HFFc6 (cell line): ENCODE results near the gene RIMBP3B. TPM values are rescaled to one million over a fixed set of nuclear protein-coding genes. Genes with fewer than 3 reads are reported as not detected.
"Not testable (repeated sequence)": the region's sequence is repeated elsewhere in the genome, so short reads cannot be mapped to it uniquely, and the experiment has no call there.

Source experiments
- DNase-seq: peaks from one replicate; pipeline ENCODE4 v3.0.0-alpha.2; 2018
- H3K27ac Mint-ChIP-seq: 2 replicates; pipeline ENCODE4 v1.8.0; 2020; ENCODE audit warnings: mild to moderate bottlenecking, mixed read lengths
- H3K27me3 Mint-ChIP-seq: 2 replicates; pipeline ENCODE4 v1.8.0; 2021; ENCODE audit warnings: mild to moderate bottlenecking, moderate library complexity, mixed read lengths; ENCODE audit not compliant: insufficient read depth
- H3K36me3 Mint-ChIP-seq: 2 replicates; pipeline ENCODE4 v1.8.0; 2021; ENCODE audit warnings: low read depth, mixed read lengths
- H3K4me1 Mint-ChIP-seq: 2 replicates; pipeline ENCODE4 v1.8.0; 2020; ENCODE audit warnings: low read depth, mixed read lengths
- H3K4me3 Mint-ChIP-seq: 2 replicates; pipeline ENCODE4 v1.8.0; 2020; ENCODE audit warnings: mild to moderate bottlenecking, moderate library complexity, mixed read lengths
- H3K9me3 Mint-ChIP-seq: 2 replicates; pipeline ENCODE4 v1.8.0; 2020; ENCODE audit warnings: mild to moderate bottlenecking, mixed read lengths
- total RNA-seq, 6 experiments: library from RNA; stranded (reverse); fragmentation: NEBNext Ultra II Directional; extraction: Animal tissue kit (Norgen Biotek cat#: 25700); gene quantifications; 2 replicates in 1 of 6; 3 replicates in 5 of 6; pipeline ENCODE4 v1.2.3, GENCODE V29; 2021

Gene RIMBP3B
- total RNA-seq, 6 experiments from 2014 or later: 0.17 to 0.43 (median 0.33) TPM

GRCh38 chr22:21389480-21389879, 5.9 kb downstream of the RIMBP3B start:
- H3K4me1 Mint-ChIP-seq, H3K36me3 Mint-ChIP-seq, H3K9me3 Mint-ChIP-seq, H3K4me3 Mint-ChIP-seq, DNase-seq, H3K27me3 Mint-ChIP-seq, H3K27ac Mint-ChIP-seq: not testable (repeated sequence)

- H3K27ac Mint-ChIP-seq, H3K4me1 Mint-ChIP-seq, DNase-seq, H3K9me3 Mint-ChIP-seq, H3K36me3 Mint-ChIP-seq, H3K27me3 Mint-ChIP-seq, H3K4me3 Mint-ChIP-seq: not testable (repeated sequence)
These were observed 6.5 kb downstream of the RIMBP3B start for GRCh38 chr22:21390013-21390412.

GRCh38 chr22:21394613-21395012, 11.1 kb downstream of the RIMBP3B start:
- H3K9me3 Mint-ChIP-seq, H3K36me3 Mint-ChIP-seq, H3K27me3 Mint-ChIP-seq, H3K4me1 Mint-ChIP-seq, H3K4me3 Mint-ChIP-seq, DNase-seq, H3K27ac Mint-ChIP-seq: not testable (repeated sequence)

GRCh38 chr22:21401197-21401969, 17.8 kb downstream of the RIMBP3B start:
- H3K36me3 Mint-ChIP-seq, DNase-seq, H3K4me3 Mint-ChIP-seq, H3K27me3 Mint-ChIP-seq, H3K4me1 Mint-ChIP-seq, H3K27ac Mint-ChIP-seq, H3K9me3 Mint-ChIP-seq: not testable (repeated sequence)

GRCh38 chr22:21402763-21403314, 19.3 kb downstream of the RIMBP3B start:
- not testable (repeated sequence) for H3K4me1 Mint-ChIP-seq, H3K36me3 Mint-ChIP-seq, H3K4me3 Mint-ChIP-seq, H3K27me3 Mint-ChIP-seq, H3K9me3 Mint-ChIP-seq, DNase-seq, H3K27ac Mint-ChIP-seq

- H3K9me3 Mint-ChIP-seq, H3K27me3 Mint-ChIP-seq, DNase-seq, H3K27ac Mint-ChIP-seq, H3K4me1 Mint-ChIP-seq, H3K4me3 Mint-ChIP-seq, H3K36me3 Mint-ChIP-seq: not testable (repeated sequence)
These were observed 23.6 kb downstream of the RIMBP3B start for GRCh38 chr22:21407139-21407538.

- DNase-seq, H3K4me3 Mint-ChIP-seq, H3K36me3 Mint-ChIP-seq, H3K9me3 Mint-ChIP-seq, H3K27me3 Mint-ChIP-seq, H3K4me1 Mint-ChIP-seq, H3K27ac Mint-ChIP-seq: not testable (repeated sequence)
These were observed 24.2 kb downstream of the RIMBP3B start for GRCh38 chr22:21407792-21408191.

GRCh38 chr22:21416375-21416774, 32.8 kb downstream of the RIMBP3B start:
- not testable (repeated sequence) for H3K27ac Mint-ChIP-seq, H3K4me3 Mint-ChIP-seq, DNase-seq, H3K27me3 Mint-ChIP-seq, H3K36me3 Mint-ChIP-seq, H3K4me1 Mint-ChIP-seq, H3K9me3 Mint-ChIP-seq

- not testable (repeated sequence) for H3K9me3 Mint-ChIP-seq
These were observed 33.7 kb downstream of the RIMBP3B start, which contains the start of gene HIC2 for GRCh38 chr22:21417227-21417746. Gene HIC2, plus strand, starts transcription at chr22:21417371. Its CDS starts 25,461 bp downstream, at chr22:21442832.

GRCh38 chr22:21417853-21418252, 34.3 kb downstream of the RIMBP3B start:
- peak; percentile 5 for DNase-seq
- not testable (repeated sequence) for H3K36me3 Mint-ChIP-seq, H3K27ac Mint-ChIP-seq, H3K9me3 Mint-ChIP-seq, H3K27me3 Mint-ChIP-seq, H3K4me1 Mint-ChIP-seq
- peak overlapping the region; percentile 67 for H3K4me3 Mint-ChIP-seq

More at GRCh38 chr22:21417227-21417746, 33.7 kb downstream of the RIMBP3B start, which contains the start of gene HIC2:
- H3K27me3 Mint-ChIP-seq, H3K36me3 Mint-ChIP-seq, DNase-seq, H3K27ac Mint-ChIP-seq, H3K4me1 Mint-ChIP-seq: not testable (repeated sequence)
- peak within 1 kb of the TSS; percentile 67 for H3K4me3 Mint-ChIP-seq

GRCh38 chr22:21418974-21419638, 35.6 kb downstream of the RIMBP3B start:
- H3K4me1 Mint-ChIP-seq, H3K4me3 Mint-ChIP-seq, H3K36me3 Mint-ChIP-seq, DNase-seq, H3K27ac Mint-ChIP-seq, H3K9me3 Mint-ChIP-seq, H3K27me3 Mint-ChIP-seq: not testable (repeated sequence)

GRCh38 chr22:21420180-21420763, 36.7 kb downstream of the RIMBP3B start:
- H3K9me3 Mint-ChIP-seq, H3K27me3 Mint-ChIP-seq, H3K4me3 Mint-ChIP-seq, H3K36me3 Mint-ChIP-seq, DNase-seq, H3K27ac Mint-ChIP-seq, H3K4me1 Mint-ChIP-seq: not testable (repeated sequence)

GRCh38 chr22:21424084-21424709, 40.6 kb downstream of the RIMBP3B start:
- H3K4me3 Mint-ChIP-seq, H3K27me3 Mint-ChIP-seq, H3K4me1 Mint-ChIP-seq, H3K9me3 Mint-ChIP-seq, H3K36me3 Mint-ChIP-seq, H3K27ac Mint-ChIP-seq, DNase-seq: not testable (repeated sequence)
